H9 (cell line): ENCODE results near the gene APBB3. TPM values are rescaled to one million over a fixed set of nuclear protein-coding genes. Genes with fewer than 3 reads are reported as not detected.

Experiments
- DNase-seq: peaks from one replicate; pipeline ENCODE4 v3.0.0-alpha.2; 2017
- H2AFZ ChIP-seq: one replicate; pipeline ENCODE4 v1.6.1; 2013; ENCODE audit warnings: mild to moderate bottlenecking, low read length, control low read depth, moderate library complexity
- H2AK5ac ChIP-seq: 2 replicates; pipeline ENCODE4 v1.6.1; 2013; ENCODE audit warnings: low read length, control low read depth, mixed read lengths; ENCODE audit not compliant: insufficient read length
- H2BK120ac ChIP-seq: one replicate; pipeline ENCODE4 v1.6.1; 2013; ENCODE audit warnings: low read depth, mild to moderate bottlenecking, low read length, control low read depth, inconsistent platforms; ENCODE audit not compliant: poor library complexity, severe bottlenecking
- H2BK12ac ChIP-seq: 2 replicates; pipeline ENCODE4 v1.6.1; 2013; ENCODE audit warnings: low read length, control low read depth, mixed read lengths, low read depth; ENCODE audit not compliant: insufficient read length
- H2BK15ac ChIP-seq: 2 replicates; pipeline ENCODE4 v1.6.1; 2013; ENCODE audit warnings: low read depth, low read length, control low read depth
- H2BK20ac ChIP-seq: one replicate; pipeline ENCODE4 v1.6.1; 2013; ENCODE audit warnings: low read depth, mild to moderate bottlenecking, low read length, control low read depth, inconsistent platforms; ENCODE audit not compliant: poor library complexity, severe bottlenecking
- H2BK5ac ChIP-seq: 2 replicates; pipeline ENCODE4 v1.6.1; 2013; ENCODE audit warnings: low read length, control low read depth, mixed read lengths; ENCODE audit not compliant: insufficient read length
- H3K14ac ChIP-seq: 2 replicates; pipeline ENCODE4 v1.6.1; 2013; ENCODE audit warnings: low read length, control low read depth; ENCODE audit not compliant: insufficient read depth
- H3K18ac ChIP-seq: 2 replicates; pipeline ENCODE4 v1.6.1; 2013; ENCODE audit warnings: low read depth, mild to moderate bottlenecking, mixed read lengths, low read length, control low read depth; ENCODE audit not compliant: insufficient read length
- H3K23ac ChIP-seq: 2 replicates; pipeline ENCODE4 v1.6.1; 2013; ENCODE audit warnings: low read length, control low read depth, mixed read lengths, low read depth; ENCODE audit not compliant: insufficient read length
- H3K23me2 ChIP-seq: 2 replicates; pipeline ENCODE4 v1.6.1; 2013; ENCODE audit warnings: low read depth, mild to moderate bottlenecking, mixed read lengths, low read length, control low read depth; ENCODE audit not compliant: insufficient read length, poor library complexity, severe bottlenecking
- H3K27ac ChIP-seq: 2 replicates; pipeline ENCODE4 v1.5.1; 2013; ENCODE audit warnings: low read length, control low read depth, mixed read lengths, low read depth; ENCODE audit not compliant: insufficient read length
- H3K27me3 ChIP-seq: 2 replicates; pipeline ENCODE4 v1.6.1; 2013; ENCODE audit warnings: low read length, control low read depth, inconsistent platforms; ENCODE audit not compliant: insufficient read depth
- H3K4ac ChIP-seq: 2 replicates; pipeline ENCODE4 v1.6.1; 2013; ENCODE audit warnings: low read depth, mild to moderate bottlenecking, control low read depth, inconsistent platforms, low read length, moderate library complexity
- H3K4me1 ChIP-seq: 2 replicates; pipeline ENCODE4 v1.6.1; 2013; ENCODE audit warnings: low read length, control low read depth, inconsistent platforms; ENCODE audit not compliant: insufficient read depth
- H3K4me2 ChIP-seq: 2 replicates; pipeline ENCODE4 v1.6.1; 2013; ENCODE audit warnings: low read length, control low read depth, mixed read lengths; ENCODE audit not compliant: insufficient read length, insufficient read depth
- H3K56ac ChIP-seq: 2 replicates; pipeline ENCODE4 v1.6.1; 2013; ENCODE audit warnings: low read depth, mild to moderate bottlenecking, mixed read lengths, low read length, control low read depth; ENCODE audit not compliant: insufficient read length
- H3K79me1 ChIP-seq: 2 replicates; pipeline ENCODE4 v1.6.1; 2013; ENCODE audit warnings: low read depth, mild to moderate bottlenecking, moderate library complexity, low read length, control low read depth, inconsistent platforms; ENCODE audit not compliant: insufficient read depth, poor library complexity, severe bottlenecking
- H3K79me2 ChIP-seq: 2 replicates; pipeline ENCODE4 v1.6.1; 2013; ENCODE audit warnings: low read length, control low read depth, inconsistent platforms; ENCODE audit not compliant: insufficient read depth
- H3K9ac ChIP-seq: 2 replicates; pipeline ENCODE4 v1.6.1; 2013; ENCODE audit warnings: low read length, control low read depth, mixed read lengths; ENCODE audit not compliant: insufficient read length; ENCODE audit errors: extremely low read depth
- H3K9me3 ChIP-seq: one replicate; pipeline ENCODE4 v1.6.1; 2013; ENCODE audit warnings: low read depth, low read length, inconsistent platforms; ENCODE audit not compliant: control insufficient read depth
- H3T11ph ChIP-seq: one replicate; pipeline ENCODE4 v1.6.1; 2013; ENCODE audit warnings: mild to moderate bottlenecking, low read length, control low read depth, inconsistent platforms
- H4K20me1 ChIP-seq: one replicate; pipeline ENCODE4 v1.6.1; 2013; ENCODE audit not compliant: control insufficient read depth, insufficient read length, insufficient read depth
- H4K5ac ChIP-seq: 2 replicates; pipeline ENCODE4 v1.6.1; 2013; ENCODE audit warnings: low read depth, mild to moderate bottlenecking, mixed read lengths, low read length, control low read depth; ENCODE audit not compliant: insufficient read length
- H4K8ac ChIP-seq: replicated peaks from 2 replicates; pipeline ENCODE4 v1.6.1; 2013; ENCODE audit warnings: low read length, control low read depth, mixed read lengths, low read depth; ENCODE audit not compliant: insufficient read length
- H4K91ac ChIP-seq: 2 replicates; pipeline ENCODE4 v1.6.1; 2013; ENCODE audit warnings: low read depth, mild to moderate bottlenecking, moderate library complexity, mixed read lengths, low read length, control low read depth; ENCODE audit not compliant: insufficient read length
- H3K27ac Mint-ChIP-seq, 3 experiments: 2 replicates in 2 of 3; 3 replicates in 1 of 3; pipeline ENCODE4 v1.8.0; 2020 to 2021; ENCODE audit warnings: mixed read lengths in 3 of 3, mild to moderate bottlenecking in 1 of 3, moderate library complexity in 1 of 3
- H3K27me3 Mint-ChIP-seq: 2 replicates; pipeline ENCODE4 v1.8.0; 2021; ENCODE audit warnings: low read depth, mild to moderate bottlenecking, moderate library complexity, mixed read lengths
- H3K36me3 Mint-ChIP-seq, 3 experiments: 2 replicates in 2 of 3; 3 replicates in 1 of 3; pipeline ENCODE4 v1.8.0; 2020 to 2021; ENCODE audit warnings: low read depth in 3 of 3, mixed read lengths in 3 of 3; ENCODE audit not compliant: insufficient read depth in 1 of 3
- H3K4me1 Mint-ChIP-seq, 2 experiments: 2 replicates each; pipeline ENCODE4 v1.8.0; 2020; ENCODE audit warnings: mixed read lengths in 2 of 2
- H3K4me3 Mint-ChIP-seq, 2 experiments: 2 replicates in 1 of 2; 3 replicates in 1 of 2; pipeline ENCODE4 v1.8.0; 2020 to 2021; ENCODE audit warnings: mild to moderate bottlenecking in 2 of 2, mixed read lengths in 2 of 2, moderate library complexity in 1 of 2
- H3K9me3 Mint-ChIP-seq, 2 experiments: 2 replicates in 1 of 2; 3 replicates in 1 of 2; pipeline ENCODE4 v1.8.0; 2020; ENCODE audit warnings: mild to moderate bottlenecking in 2 of 2, mixed read lengths in 2 of 2, moderate library complexity in 1 of 2
- WGBS: extraction: QIAGEN DNeasy Blood & Tissue Kit; methylation state at CpG from one replicate; pipeline ENCODE4 v1.1.7; 2013; ENCODE audit warnings: missing lambda C conversion rate, low lambda C conversion rate, mixed read lengths; ENCODE audit not compliant: insufficient read length; ENCODE audit errors: extremely low coverage; 5-methylcytosine and 5-hydroxymethylcytosine counted together
- total RNA-seq: library from RNA; stranded (reverse); gene quantifications from 2 replicates; pipeline ENCODE4 v1.2.1, GENCODE V29; 2021
- TF ChIP-seq, protein P1 (sequence below): fragments of 200-600 bp; sonication (generic); conservative IDR thresholded peaks from 3 replicates; pipeline ENCODE4 v1.8.0; 2021; ENCODE audit warnings: antibody characterized with exemption, mild to moderate bottlenecking

Gene APBB3
- total RNA-seq, 1 experiment from 2014 or later: 23.8 TPM

DNA sequence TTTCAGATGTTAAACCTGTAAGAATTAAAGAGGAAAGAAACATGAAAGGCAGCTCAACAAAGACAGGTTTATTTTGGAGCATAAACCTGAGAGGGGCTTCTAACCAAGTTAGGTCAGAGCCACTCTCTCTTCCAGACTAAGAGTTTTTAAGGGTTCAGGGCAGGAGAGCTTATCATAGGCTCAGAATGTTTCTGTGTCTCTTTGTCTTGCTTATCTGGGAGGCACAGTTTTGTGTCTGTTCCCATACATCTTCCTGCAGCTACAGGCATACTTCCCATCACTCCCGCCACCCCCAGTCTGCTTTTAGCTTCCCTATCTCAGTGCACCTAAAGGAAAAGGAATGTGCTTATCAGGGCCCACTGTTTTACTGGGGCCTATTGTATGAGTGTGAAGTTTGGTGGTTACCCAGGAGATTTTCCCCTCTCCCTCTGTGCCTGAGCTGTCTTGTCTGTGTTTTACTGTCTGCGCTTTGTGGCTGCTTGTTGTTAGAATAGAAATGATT is 46.7 kb upstream of the APBB3 start:
- no peaks in the 10 kb centered on the region for H3K9me3 ChIP-seq
- H4K91ac ChIP-seq: no peak overlapping the region
- H3K4ac ChIP-seq: no peak overlapping the region
- H3K4me1 ChIP-seq: no peaks in the 10 kb centered on the region
- H3K56ac ChIP-seq: no peak overlapping the region
- Mint-ChIP-seq H3K4me3 (no peak overlapping the region), H3K4me1 (no peaks in the 10 kb centered on the region), H3K27ac (no peak overlapping the region), H3K27me3 (peaks cover 5% of the 10 kb centered on the region), H3K9me3 (peaks cover 44 to 66% of the 10 kb centered on the region in 2 experiments), H3K36me3 (peaks cover 0 to 3% (median 2%) of the 10 kb centered on the region in 3 experiments; a peak in 1 of 7 replicates)
- no peak overlapping the region for H4K8ac ChIP-seq
- H2AK5ac ChIP-seq: no peak overlapping the region
- no peak overlapping the region for H2BK12ac ChIP-seq
- DNase-seq: no peak
- no peak overlapping the region for H3K9ac ChIP-seq
- H3K14ac ChIP-seq: no peak overlapping the region
- no peak overlapping the region for H2BK15ac ChIP-seq
- no peaks in the 10 kb centered on the region for H3K79me2 ChIP-seq
- no peaks in the 10 kb centered on the region for H3K79me1 ChIP-seq
- H4K20me1 ChIP-seq: no peaks in the 10 kb centered on the region
- no peak overlapping the region for H3K27ac ChIP-seq
- H4K5ac ChIP-seq: no peak overlapping the region
- H3K23ac ChIP-seq: no peak overlapping the region
- no peak overlapping the region for H3K4me2 ChIP-seq
- H2BK20ac ChIP-seq: no peak overlapping the region
- no peak overlapping the region for H3K18ac ChIP-seq
- H3K27me3 ChIP-seq: no peaks in the 10 kb centered on the region
- H2BK120ac ChIP-seq: no peak overlapping the region
- H3K23me2 ChIP-seq: no peaks in the 10 kb centered on the region
- TF ChIP-seq, protein P1, sequence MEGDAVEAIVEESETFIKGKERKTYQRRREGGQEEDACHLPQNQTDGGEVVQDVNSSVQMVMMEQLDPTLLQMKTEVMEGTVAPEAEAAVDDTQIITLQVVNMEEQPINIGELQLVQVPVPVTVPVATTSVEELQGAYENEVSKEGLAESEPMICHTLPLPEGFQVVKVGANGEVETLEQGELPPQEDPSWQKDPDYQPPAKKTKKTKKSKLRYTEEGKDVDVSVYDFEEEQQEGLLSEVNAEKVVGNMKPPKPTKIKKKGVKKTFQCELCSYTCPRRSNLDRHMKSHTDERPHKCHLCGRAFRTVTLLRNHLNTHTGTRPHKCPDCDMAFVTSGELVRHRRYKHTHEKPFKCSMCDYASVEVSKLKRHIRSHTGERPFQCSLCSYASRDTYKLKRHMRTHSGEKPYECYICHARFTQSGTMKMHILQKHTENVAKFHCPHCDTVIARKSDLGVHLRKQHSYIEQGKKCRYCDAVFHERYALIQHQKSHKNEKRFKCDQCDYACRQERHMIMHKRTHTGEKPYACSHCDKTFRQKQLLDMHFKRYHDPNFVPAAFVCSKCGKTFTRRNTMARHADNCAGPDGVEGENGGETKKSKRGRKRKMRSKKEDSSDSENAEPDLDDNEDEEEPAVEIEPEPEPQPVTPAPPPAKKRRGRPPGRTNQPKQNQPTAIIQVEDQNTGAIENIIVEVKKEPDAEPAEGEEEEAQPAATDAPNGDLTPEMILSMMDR: no peak
- no peak overlapping the region for H2AFZ ChIP-seq
- no CpG with 5 or more reads among the region's 2 CpGs for WGBS
- H3T11ph ChIP-seq: no peak overlapping the region
- no peak overlapping the region for H2BK5ac ChIP-seq
